ENCODE results near the gene ABHD1. TPM values are rescaled to one million over a fixed set of nuclear protein-coding genes. Genes with fewer than 3 reads are reported as not detected.

ABHD1 gene
- total RNA-seq, 4 donors from 2014 or later, result 0.92 TPM; not detected in 3

DNA sequence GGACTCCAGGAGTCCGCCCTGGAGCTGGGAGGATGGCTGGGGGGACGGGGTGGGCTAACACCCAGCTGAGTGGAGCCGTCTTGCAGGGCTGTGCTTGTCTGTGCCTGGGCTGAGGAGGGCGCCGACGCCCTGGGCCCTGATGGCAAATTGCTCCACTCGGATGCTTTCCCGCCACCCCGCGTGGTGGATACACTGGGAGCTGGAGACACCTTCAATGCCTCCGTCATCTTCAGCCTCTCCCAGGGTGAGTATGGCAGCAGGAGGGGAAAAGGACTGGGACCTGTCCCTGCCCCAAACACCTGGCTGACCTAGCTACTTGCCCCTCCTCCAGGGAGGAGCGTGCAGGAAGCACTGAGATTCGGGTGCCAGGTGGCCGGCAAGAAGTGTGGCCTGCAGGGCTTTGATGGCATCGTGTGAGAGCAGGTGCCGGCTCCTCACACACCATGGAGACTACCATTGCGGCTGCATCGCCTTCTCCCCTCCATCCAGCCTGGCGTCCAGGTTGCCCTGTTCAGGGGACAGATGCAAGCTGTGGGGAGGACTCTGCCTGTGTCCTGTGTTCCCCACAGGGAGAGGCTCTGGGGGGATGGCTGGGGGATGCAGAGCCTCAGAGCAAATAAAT, 24.2 kb upstream of the ABHD1 start:
- H3K9me3 ChIP-seq, result no peaks in the 10 kb centered on the region
- TF ChIP-seq EP300 (IDR thresholded peaks at IDR 0.05) (no peak), POLR2AphosphoS5 (IDR thresholded peaks at IDR 0.05) (no peak), POLR2A (IDR thresholded peaks at IDR 0.05; ENCODE audit: low read depth) (no peak)
- TF ChIP-seq, protein P1, sequence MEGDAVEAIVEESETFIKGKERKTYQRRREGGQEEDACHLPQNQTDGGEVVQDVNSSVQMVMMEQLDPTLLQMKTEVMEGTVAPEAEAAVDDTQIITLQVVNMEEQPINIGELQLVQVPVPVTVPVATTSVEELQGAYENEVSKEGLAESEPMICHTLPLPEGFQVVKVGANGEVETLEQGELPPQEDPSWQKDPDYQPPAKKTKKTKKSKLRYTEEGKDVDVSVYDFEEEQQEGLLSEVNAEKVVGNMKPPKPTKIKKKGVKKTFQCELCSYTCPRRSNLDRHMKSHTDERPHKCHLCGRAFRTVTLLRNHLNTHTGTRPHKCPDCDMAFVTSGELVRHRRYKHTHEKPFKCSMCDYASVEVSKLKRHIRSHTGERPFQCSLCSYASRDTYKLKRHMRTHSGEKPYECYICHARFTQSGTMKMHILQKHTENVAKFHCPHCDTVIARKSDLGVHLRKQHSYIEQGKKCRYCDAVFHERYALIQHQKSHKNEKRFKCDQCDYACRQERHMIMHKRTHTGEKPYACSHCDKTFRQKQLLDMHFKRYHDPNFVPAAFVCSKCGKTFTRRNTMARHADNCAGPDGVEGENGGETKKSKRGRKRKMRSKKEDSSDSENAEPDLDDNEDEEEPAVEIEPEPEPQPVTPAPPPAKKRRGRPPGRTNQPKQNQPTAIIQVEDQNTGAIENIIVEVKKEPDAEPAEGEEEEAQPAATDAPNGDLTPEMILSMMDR (IDR thresholded peaks at IDR 0.05), result no peak
- H3K27ac ChIP-seq (replicated peaks in 1 of 4), result no peak overlapping the region
- intact Hi-C loops (cut with DNase I), result loop anchor here (2.0 to 5.0 kb wide), 2 partner anchors 93 to 181 kb away; no protein-coding TSS in a partner anchor
- peaks cover 0 to 12% (median 5%) of the 10 kb centered on the region in 4 donors for H3K36me3 ChIP-seq
- H3K4me3 ChIP-seq, result no peak overlapping the region
- no peak for DNase-seq (ENCODE audit: extremely low spot score)
- H3K27me3 ChIP-seq, result peaks cover 0 to 7% (median 0%) of the 10 kb centered on the region in 4 donors
- WGBS, result 93% methylated on average over 10 of the region's 19 CpGs
- peaks cover 11 to 13% (median 12%) of the 10 kb centered on the region in 4 donors for H3K4me1 ChIP-seq

DNA sequence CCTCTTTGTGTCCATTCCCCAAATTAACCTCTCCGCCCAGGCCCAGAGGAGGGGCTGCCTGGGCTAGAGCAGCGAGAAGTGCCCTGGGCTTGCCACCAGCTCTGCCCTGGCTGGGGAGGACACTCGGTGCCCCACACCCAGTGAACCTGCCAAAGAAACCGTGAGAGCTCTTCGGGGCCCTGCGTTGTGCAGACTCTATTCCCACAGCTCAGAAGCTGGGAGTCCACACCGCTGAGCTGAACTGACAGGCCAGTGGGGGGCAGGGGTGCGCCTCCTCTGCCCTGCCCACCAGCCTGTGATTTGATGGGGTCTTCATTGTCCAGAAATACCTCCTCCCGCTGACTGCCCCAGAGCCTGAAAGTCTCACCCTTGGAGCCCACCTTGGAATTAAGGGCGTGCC, 23.6 kb upstream of the ABHD1 start:
- intact Hi-C loops (cut with DNase I), result no loop called here

DNA sequence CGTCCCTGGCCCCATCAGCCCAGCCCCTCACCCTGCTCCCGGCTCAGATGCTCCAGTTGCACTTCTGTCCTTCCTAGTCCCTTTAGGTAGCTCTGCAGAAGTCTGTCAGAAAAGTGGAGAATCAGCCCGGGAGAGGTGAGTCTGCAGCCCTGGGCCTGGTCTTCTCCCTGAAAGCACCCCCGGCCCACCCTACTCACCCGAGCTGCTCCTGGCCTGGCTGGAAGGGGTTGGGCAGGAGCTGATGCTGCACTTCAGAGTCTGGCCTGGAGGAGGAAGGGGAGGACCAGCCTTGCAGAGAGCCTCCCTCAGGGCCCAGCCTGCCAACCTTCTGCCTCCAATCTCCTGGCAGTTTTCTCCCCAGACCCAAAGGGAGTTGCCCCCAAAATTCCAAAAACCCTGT, 21.3 kb upstream of the ABHD1 start:
- TF ChIP-seq, protein P1 (IDR thresholded peaks at IDR 0.05), result no peak
- no peak for TF ChIP-seq POLR2AphosphoS5 (IDR thresholded peaks at IDR 0.05)
- no peak for TF ChIP-seq POLR2A (IDR thresholded peaks at IDR 0.05; ENCODE audit: low read depth)
- no peak for TF ChIP-seq EP300 (IDR thresholded peaks at IDR 0.05)
- WGBS, result 76% methylated on average over 5 of the region's 5 CpGs
- no peaks in the 10 kb centered on the region for H3K9me3 ChIP-seq
- H3K4me1 ChIP-seq, result no peaks in the 10 kb centered on the region
- no peak overlapping the region for H3K27ac ChIP-seq (replicated peaks in 1 of 4)
- no peak overlapping the region for H3K4me3 ChIP-seq
- intact Hi-C loops (cut with DNase I), result no loop called here
- H3K27me3 ChIP-seq, result peaks cover 0 to 34% (median 0%) of the 10 kb centered on the region in 4 donors
- peaks cover 0 to 9% (median 4%) of the 10 kb centered on the region in 4 donors for H3K36me3 ChIP-seq
- no peak for DNase-seq (ENCODE audit: extremely low spot score)

More for the DNA sequence above, 23.6 kb upstream of the ABHD1 start:
- no peak for DNase-seq (ENCODE audit: extremely low spot score)
- H3K27ac ChIP-seq (replicated peaks in 1 of 4), result no peak overlapping the region
- 84% methylated on average over 10 of the region's 10 CpGs for WGBS
- no peak overlapping the region for H3K4me3 ChIP-seq
- TF ChIP-seq POLR2AphosphoS5 (IDR thresholded peaks at IDR 0.05) (no peak), POLR2A (IDR thresholded peaks at IDR 0.05; ENCODE audit: low read depth) (no peak), EP300 (IDR thresholded peaks at IDR 0.05) (no peak)
- TF ChIP-seq, protein P1 (IDR thresholded peaks at IDR 0.05), result no peak
- peaks cover 0 to 13% (median 0%) of the 10 kb centered on the region in 4 donors for H3K27me3 ChIP-seq
- H3K36me3 ChIP-seq, result peaks cover 0 to 9% (median 4%) of the 10 kb centered on the region in 4 donors
- peaks cover 11 to 13% (median 12%) of the 10 kb centered on the region in 4 donors for H3K4me1 ChIP-seq
- no peaks in the 10 kb centered on the region for H3K9me3 ChIP-seq

DNA sequence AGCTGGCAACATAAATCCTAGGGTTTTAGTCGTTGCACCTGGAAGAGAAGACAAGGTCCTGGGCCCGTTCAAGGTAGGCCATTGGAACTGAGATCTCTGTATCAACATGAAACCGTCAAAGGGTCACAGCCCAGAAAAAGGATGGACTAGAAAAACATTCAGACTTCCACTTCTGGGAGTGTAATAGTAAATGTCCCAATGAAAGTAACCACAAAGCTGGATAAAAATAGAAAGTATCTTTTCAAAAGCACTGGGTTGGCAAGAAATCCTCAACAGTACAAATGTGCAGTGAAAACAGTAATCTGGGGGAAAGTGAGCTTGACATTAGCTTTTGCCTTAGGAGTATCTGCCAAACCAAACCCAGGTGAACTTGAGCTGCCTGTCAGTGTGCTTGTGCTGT, 17.6 kb upstream of the ABHD1 start:
- Histone ChIP-seq H3K36me3 (no peaks in the 10 kb centered on the region), H3K27me3 (peaks cover 0 to 39% (median 0%) of the 10 kb centered on the region in 4 donors), H3K27ac (replicated peaks in 1 of 4) (no peak overlapping the region), H3K9me3 (no peaks in the 10 kb centered on the region), H3K4me1 (no peaks in the 10 kb centered on the region), H3K4me3 (no peak overlapping the region)
- DNase-seq (ENCODE audit: extremely low spot score), result no peak
- TF ChIP-seq POLR2AphosphoS5 (IDR thresholded peaks at IDR 0.05) (no peak), EP300 (IDR thresholded peaks at IDR 0.05) (no peak), POLR2A (IDR thresholded peaks at IDR 0.05; ENCODE audit: low read depth) (no peak)
- TF ChIP-seq, protein P1 (IDR thresholded peaks at IDR 0.05), result no peak
- 56% methylated on average over 3 of the region's 3 CpGs for WGBS
- intact Hi-C loops (cut with DNase I), result no loop called here
